PFSK-1 (cell line): Measurements from ENCODE around the gene TRAPPC14.

Experiments
- FOXP2 ChIP-seq: optimal IDR thresholded peaks from 2 replicates; pipeline ENCODE3; 2011; ENCODE audit warnings: borderline replicate concordance, control low read depth, inconsistent platforms; ENCODE audit not compliant: insufficient read depth; ENCODE audit errors: extremely low read length, extremely low read depth
- POLR2AphosphoS5 ChIP-seq: IDR thresholded peaks from 2 replicates; pipeline ENCODE4 v1.6.1; 2012; ENCODE audit warnings: low read depth, mild to moderate bottlenecking, control low read depth, low read length, moderate library complexity
- REST ChIP-seq, 2 experiments: IDR thresholded peaks; 2 replicates each; pipeline versions ENCODE4 v1.6.1 to v1.8.0; 2011 to 2012; ENCODE audit warnings: low read depth in 2 of 2, low read length in 2 of 2, control low read depth in 1 of 2, inconsistent platforms in 1 of 2, mild to moderate bottlenecking in 1 of 2, moderate library complexity in 1 of 2; ENCODE audit not compliant: insufficient read depth in 1 of 2
- SIN3A ChIP-seq: IDR thresholded peaks from 2 replicates; pipeline ENCODE4 v1.6.1; 2012; ENCODE audit warnings: mild to moderate bottlenecking, low read length, moderate library complexity, borderline replicate concordance; ENCODE audit not compliant: insufficient read depth
- TAF1 ChIP-seq: IDR thresholded peaks from 2 replicates; pipeline ENCODE4 v1.6.1; 2012; ENCODE audit warnings: low read length, control low read depth, borderline replicate concordance; ENCODE audit not compliant: insufficient read depth

TRAPPC14 gene

GRCh38 chr7:100126931-100127865 is 31.3 kb downstream of the TRAPPC14 start, which contains the start of gene MBLAC1:
Gene MBLAC1, plus strand, starts transcription at chr7:100126967. Its CDS starts 429 bp downstream, at chr7:100127396.
- TF ChIP-seq POLR2AphosphoS5 (peak; percentile 96), REST (IDR thresholded peaks at IDR 0.05; ENCODE audit: insufficient read depth in 1 of 2, low read depth in 2 of 2, low read length in 2 of 2) (peak in 1 of 2 experiments; percentile 56; a peak in 1 of 4 replicates), SIN3A (no peak), TAF1 (peak; percentile 87; the same call in 1 of the 2 replicates), FOXP2 (no peak)

- TF ChIP-seq FOXP2 = no peak
- TF ChIP-seq REST (IDR thresholded peaks at IDR 0.05; ENCODE audit: insufficient read depth in 1 of 2, low read depth in 2 of 2, low read length in 2 of 2) = no peak
- TF ChIP-seq POLR2AphosphoS5 = no peak
- TF ChIP-seq TAF1 = no peak
- TF ChIP-seq SIN3A = no peak
These were observed 32.1 kb downstream of the TRAPPC14 start for GRCh38 chr7:100126239-100126930.

- no peak for TF ChIP-seq FOXP2
- TF ChIP-seq REST (IDR thresholded peaks at IDR 0.05; ENCODE audit: insufficient read depth in 1 of 2, low read depth in 2 of 2, low read length in 2 of 2) = no peak
- no peak for TF ChIP-seq POLR2AphosphoS5
- no peak for TF ChIP-seq TAF1
These were observed 34.0 kb downstream of the TRAPPC14 start for GRCh38 chr7:100124301-100125230.

GRCh38 chr7:100122568-100122967 is 36.0 kb downstream of the TRAPPC14 start:
- TF ChIP-seq SIN3A = no peak
- TF ChIP-seq TAF1 = no peak
- no peak for TF ChIP-seq POLR2AphosphoS5
- TF ChIP-seq FOXP2 = no peak
- TF ChIP-seq REST (IDR thresholded peaks at IDR 0.05; ENCODE audit: insufficient read depth in 1 of 2, low read depth in 2 of 2, low read length in 2 of 2) = no peak
